Keratinocyte (primary cell): ENCODE data around the gene CUL1. TPM values are rescaled to one million over a fixed set of nuclear protein-coding genes. Genes with fewer than 3 reads are reported as not detected.

Experiments
- DNase-seq: peaks from one replicate; pipeline ENCODE4 v3.0.0-alpha.2; 2011; ENCODE audit warnings: low read depth, missing footprints, low spot score
- FAIRE-seq: peaks from 2 replicates; lab custom pipeline; 2011; peaks lifted over from hg19 to GRCh38; lab: Jason Lieb, UNC
- H2AFZ ChIP-seq: 2 replicates; pipeline ENCODE4 v1.6.0; 2012; ENCODE audit warnings: low read length, control low read depth, inconsistent platforms; ENCODE audit not compliant: control insufficient read depth
- H3K27ac ChIP-seq: 2 replicates; pipeline ENCODE4 v1.5.1; 2011; ENCODE audit warnings: low read length; ENCODE audit not compliant: control insufficient read depth, insufficient read depth
- H3K27me3 ChIP-seq: 3 replicates; pipeline ENCODE4 v1.6.0; 2011; ENCODE audit warnings: low read length; ENCODE audit not compliant: control insufficient read depth, insufficient read depth; ENCODE audit errors: extremely low read depth
- H3K36me3 ChIP-seq, 2 experiments: 2 replicates in 1 of 2; 3 replicates in 1 of 2; pipeline ENCODE4 v1.5.1; 2011; ENCODE audit warnings: low read length in 2 of 2, mild to moderate bottlenecking in 1 of 2; ENCODE audit not compliant: control insufficient read depth in 2 of 2, insufficient read depth in 2 of 2; ENCODE audit errors: extremely low read depth in 1 of 2
- H3K4me1 ChIP-seq: 3 replicates; pipeline ENCODE4 v1.5.1; 2011; ENCODE audit warnings: low read length; ENCODE audit not compliant: control insufficient read depth, insufficient read depth; ENCODE audit errors: extremely low read depth
- H3K4me2 ChIP-seq: 3 replicates; pipeline ENCODE4 v1.6.0; 2011; ENCODE audit warnings: low read depth, low read length; ENCODE audit not compliant: control insufficient read depth, insufficient read depth; ENCODE audit errors: extremely low read depth
- H3K4me3 ChIP-seq, 3 experiments: fragments of 200-600 bp in 1 of 3; sonication (generic) in 1 of 3; 2 replicates in 2 of 3; 3 replicates in 1 of 3; pipeline ENCODE4 v1.5.1; 2011 to 2016; ENCODE audit warnings: low read length in 3 of 3, mild to moderate bottlenecking in 3 of 3, control low read depth in 2 of 3, inconsistent platforms in 1 of 3, low read depth in 1 of 3, mixed read lengths in 1 of 3, mixed run types in 1 of 3, moderate library complexity in 1 of 3; ENCODE audit not compliant: control insufficient read depth in 2 of 3, insufficient read depth in 2 of 3; ENCODE audit errors: extremely low read depth in 1 of 3
- H3K79me2 ChIP-seq: 2 replicates; pipeline ENCODE4 v1.6.0; 2012; ENCODE audit warnings: low read length; ENCODE audit not compliant: control insufficient read depth, insufficient read depth
- H3K9ac ChIP-seq: 3 replicates; pipeline ENCODE4 v1.6.0; 2011; ENCODE audit warnings: low read length; ENCODE audit not compliant: control insufficient read depth, insufficient read depth; ENCODE audit errors: extremely low read depth
- H3K9me1 ChIP-seq: 3 replicates; pipeline ENCODE4 v1.6.0; 2011; ENCODE audit warnings: low read length; ENCODE audit not compliant: control insufficient read depth, insufficient read depth; ENCODE audit errors: extremely low read depth
- H3K9me3 ChIP-seq: 2 replicates; pipeline ENCODE4 v1.5.1; 2012; ENCODE audit warnings: low read depth, low read length; ENCODE audit not compliant: control insufficient read depth
- H4K20me1 ChIP-seq: 3 replicates; pipeline ENCODE4 v1.6.0; 2011; ENCODE audit warnings: low read length; ENCODE audit not compliant: control insufficient read depth, insufficient read depth; ENCODE audit errors: extremely low read depth
- EZH2 ChIP-seq: IDR thresholded peaks from one replicate; pipeline ENCODE4 v1.6.1; 2012; ENCODE audit warnings: inconsistent platforms, mild to moderate bottlenecking, low read length, moderate library complexity
- dilution Hi-C: fragments of 300-500 bp; cut with MboI; formaldehyde crosslinking; loops from one replicate; pipeline ENCODE4 v1.7.0; 2020; ENCODE audit warnings: low sequenced_read_pairs; ENCODE audit not compliant: extremely low pct_ligation_motif_present
- polyA plus RNA-seq, 5 experiments: library from polyadenylated mRNA; depleted of rRNA in 3 of 5; stranded (reverse) in 3 of 5; stranded (forward) in 1 of 5; unstranded in 1 of 5; fragments of >200 nt; gene quantifications; 1 replicate in 1 of 5; 2 replicates in 3 of 5; 3 replicates in 1 of 5; pipeline versions ENCODE4 v1.2.1 to v1.2.3, GENCODE V29; 2011 to 2012; ENCODE audit warnings: missing spikeins in 2 of 5, low read depth in 1 of 5, low replicate concordance in 1 of 5
- TF ChIP-seq, protein P1 (sequence below), 3 experiments: IDR thresholded peaks in 1 of 3; conservative IDR thresholded peaks in 1 of 3; optimal IDR thresholded peaks in 1 of 3; 2 replicates in 2 of 3; 3 replicates in 1 of 3; pipeline versions ENCODE3 to v1.5.1; 2011; ENCODE audit warnings: low read length in 3 of 3, mild to moderate bottlenecking in 3 of 3, moderate library complexity in 2 of 3, control low read depth in 1 of 3, inconsistent platforms in 1 of 3; ENCODE audit not compliant: insufficient read depth in 2 of 3; ENCODE audit errors: extremely low read depth in 1 of 3

Gene CUL1
- polyA plus RNA-seq, 1 donor (not counting 4 experiments of a cell fraction or from before 2014, with no cell fraction given): 55.4 TPM

DNA sequence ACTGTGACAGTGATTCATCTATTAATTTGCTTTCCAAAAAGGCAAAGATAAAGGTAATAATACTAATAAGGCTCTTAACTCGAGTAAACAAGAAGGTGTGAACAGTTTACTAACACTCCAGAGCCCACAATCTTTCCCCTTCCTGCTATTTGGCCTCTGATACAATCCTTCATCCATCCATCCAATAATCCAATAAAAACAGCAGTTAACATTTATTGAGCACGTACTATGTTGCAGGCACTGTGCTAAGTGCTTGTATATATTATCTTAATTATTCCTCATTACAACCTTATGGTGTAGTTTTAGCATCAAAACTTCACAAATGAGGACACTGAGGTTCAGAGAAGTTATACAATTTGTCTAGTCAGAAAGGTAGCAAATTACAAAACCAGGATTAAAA is 135.9 kb downstream of the CUL1 start:
- Histone ChIP-seq H3K27me3 (no peaks in the 10 kb centered on the region), H3K4me2 (no peak overlapping the region), H3K4me1 (no peaks in the 10 kb centered on the region), H3K27ac (no peak overlapping the region), H3K36me3 (peaks cover 0 to 3% of the 10 kb centered on the region in 2 experiments), H3K9ac (no peak overlapping the region), H3K9me1 (no peaks in the 10 kb centered on the region), H4K20me1 (no peaks in the 10 kb centered on the region), H2AFZ (no peak overlapping the region), H3K9me3 (no peaks in the 10 kb centered on the region), H3K79me2 (peaks cover 7% of the 10 kb centered on the region), H3K4me3 (no peak overlapping the region)
- TF ChIP-seq, protein P1, sequence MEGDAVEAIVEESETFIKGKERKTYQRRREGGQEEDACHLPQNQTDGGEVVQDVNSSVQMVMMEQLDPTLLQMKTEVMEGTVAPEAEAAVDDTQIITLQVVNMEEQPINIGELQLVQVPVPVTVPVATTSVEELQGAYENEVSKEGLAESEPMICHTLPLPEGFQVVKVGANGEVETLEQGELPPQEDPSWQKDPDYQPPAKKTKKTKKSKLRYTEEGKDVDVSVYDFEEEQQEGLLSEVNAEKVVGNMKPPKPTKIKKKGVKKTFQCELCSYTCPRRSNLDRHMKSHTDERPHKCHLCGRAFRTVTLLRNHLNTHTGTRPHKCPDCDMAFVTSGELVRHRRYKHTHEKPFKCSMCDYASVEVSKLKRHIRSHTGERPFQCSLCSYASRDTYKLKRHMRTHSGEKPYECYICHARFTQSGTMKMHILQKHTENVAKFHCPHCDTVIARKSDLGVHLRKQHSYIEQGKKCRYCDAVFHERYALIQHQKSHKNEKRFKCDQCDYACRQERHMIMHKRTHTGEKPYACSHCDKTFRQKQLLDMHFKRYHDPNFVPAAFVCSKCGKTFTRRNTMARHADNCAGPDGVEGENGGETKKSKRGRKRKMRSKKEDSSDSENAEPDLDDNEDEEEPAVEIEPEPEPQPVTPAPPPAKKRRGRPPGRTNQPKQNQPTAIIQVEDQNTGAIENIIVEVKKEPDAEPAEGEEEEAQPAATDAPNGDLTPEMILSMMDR (optimal IDR thresholded peaks at IDR 0.05 in 1 of 3, IDR thresholded peaks at IDR 0.05 in 1 of 3, conservative IDR thresholded peaks at IDR 0.05 in 1 of 3; ENCODE audit: extremely low read depth in 1 of 3, insufficient read depth in 2 of 3, low read length in 3 of 3): no peak
- TF ChIP-seq EZH2: no peak
- FAIRE-seq (no peak), DNase-seq (no peak)
- dilution Hi-C loops: no loop called here

DNA sequence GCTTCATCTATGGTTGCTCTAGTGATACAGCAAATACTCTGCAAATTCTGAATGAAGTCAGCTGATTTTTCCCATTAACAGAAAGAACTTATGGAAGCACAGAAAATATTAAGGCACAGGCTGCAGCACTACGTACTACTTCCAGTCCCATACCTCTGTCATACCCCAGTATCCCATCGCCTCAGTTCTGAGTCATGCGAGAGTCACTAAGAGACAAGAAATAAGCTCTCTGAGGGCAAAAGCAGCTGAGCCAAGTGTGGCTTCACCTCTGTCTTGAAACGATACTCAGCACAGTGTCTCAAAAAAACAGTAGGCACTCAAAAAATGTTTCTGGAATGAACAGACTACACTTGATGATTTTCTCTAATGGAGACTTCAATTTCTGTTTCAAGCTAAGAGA is 137.2 kb downstream of the CUL1 start:
- Histone ChIP-seq H3K79me2 (peaks cover 7% of the 10 kb centered on the region), H3K27ac (no peak overlapping the region), H4K20me1 (no peaks in the 10 kb centered on the region), H3K4me3 (no peak overlapping the region), H3K9ac (no peak overlapping the region), H3K9me3 (no peaks in the 10 kb centered on the region), H3K27me3 (no peaks in the 10 kb centered on the region), H3K4me1 (peaks cover 3% of the 10 kb centered on the region), H3K4me2 (no peak overlapping the region), H3K36me3 (peaks cover 0 to 3% of the 10 kb centered on the region in 2 experiments), H2AFZ (no peak overlapping the region), H3K9me1 (no peaks in the 10 kb centered on the region)
- TF ChIP-seq EZH2: no peak
- TF ChIP-seq, protein P1 (optimal IDR thresholded peaks at IDR 0.05 in 1 of 3, IDR thresholded peaks at IDR 0.05 in 1 of 3, conservative IDR thresholded peaks at IDR 0.05 in 1 of 3; ENCODE audit: extremely low read depth in 1 of 3, insufficient read depth in 2 of 3, low read length in 3 of 3): no peak
- dilution Hi-C loops: no loop called here
- DNase-seq (no peak), FAIRE-seq (no peak)
